ENCODE measurements around the gene PARL. TPM values are rescaled to one million over a fixed set of nuclear protein-coding genes. Genes with fewer than 3 reads are reported as not detected.

Gene PARL
- 25.0 TPM for total RNA-seq

DNA sequence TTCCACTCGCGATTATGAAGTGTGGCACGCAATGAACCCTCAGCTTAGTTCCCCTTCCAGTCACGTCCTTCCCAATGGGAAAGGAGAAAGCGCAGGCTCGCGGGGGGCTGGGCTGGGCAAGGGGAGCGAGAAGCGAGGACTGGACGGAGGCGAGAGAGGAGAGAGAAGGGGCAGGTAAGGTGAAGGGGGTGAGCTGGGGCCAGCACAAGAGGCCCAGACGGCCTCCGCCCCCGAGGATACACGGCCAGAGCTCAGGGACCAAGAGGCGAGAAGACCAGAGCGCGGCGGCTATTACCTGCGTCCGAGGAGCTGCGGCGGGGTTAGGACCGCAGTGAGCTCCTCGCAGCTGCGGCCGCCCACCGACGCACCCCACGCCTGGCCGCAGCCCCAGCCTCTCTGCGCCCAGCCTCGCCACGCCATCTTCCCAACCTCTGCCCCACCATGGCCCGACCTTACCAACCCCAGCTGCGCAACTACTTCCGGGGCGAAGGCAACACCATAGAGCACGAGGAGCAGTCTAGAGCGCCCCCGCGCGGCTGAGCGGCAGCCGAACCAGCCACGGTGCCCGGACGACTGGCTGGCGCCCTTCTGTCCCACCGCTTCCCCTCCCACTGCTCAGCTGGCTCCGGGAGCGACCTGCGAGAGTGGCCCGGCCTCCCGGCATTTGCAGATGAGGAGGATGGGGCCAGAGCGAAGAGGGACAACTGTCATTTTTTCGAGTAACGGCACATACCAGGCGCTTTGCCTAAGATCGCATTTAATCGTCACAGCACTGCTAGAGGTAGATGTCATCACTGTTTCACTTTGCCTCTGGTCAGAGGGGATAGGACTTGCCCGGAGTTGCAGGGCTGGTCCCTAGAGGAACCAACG lies at the start of gene PARL:
Gene PARL (minus strand): TSS at position 454 of the 870 bp plus-strand sequence. CDS start 34 bp downstream, at position 420.
- peak; percentile 91 to 96 (median 94) for DNase-seq (ENCODE audit: low read depth in 2 of 3, low spot score in 2 of 3)

DNA sequence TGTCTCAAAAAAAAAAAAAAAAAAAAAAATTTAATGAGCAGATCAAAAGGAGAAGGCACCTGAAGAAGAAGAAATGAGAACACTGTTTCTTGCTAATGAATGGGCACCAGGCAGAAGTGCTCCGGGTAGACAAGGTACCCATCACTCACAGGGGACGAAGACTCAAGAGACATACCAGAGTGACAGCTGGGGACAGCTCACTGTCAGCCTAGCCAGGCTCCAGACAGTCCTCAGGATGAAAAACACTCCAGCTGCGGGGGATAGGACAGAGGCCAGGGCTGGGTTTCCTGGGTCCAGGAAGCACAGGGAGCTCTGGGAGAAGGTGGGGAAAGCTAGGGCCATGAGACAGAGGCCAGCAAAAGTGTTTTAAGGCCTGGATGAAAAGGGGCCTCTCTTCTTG lies 48.5 kb upstream of the PARL start:
- DNase-seq (ENCODE audit: low read depth in 2 of 3, low spot score in 2 of 3), result no peak

GRCh38 chr3:183931881-183932280 lies 47.2 kb upstream of the PARL start:
- no peak for DNase-seq (ENCODE audit: low read depth in 2 of 3, low spot score in 2 of 3)

DNA sequence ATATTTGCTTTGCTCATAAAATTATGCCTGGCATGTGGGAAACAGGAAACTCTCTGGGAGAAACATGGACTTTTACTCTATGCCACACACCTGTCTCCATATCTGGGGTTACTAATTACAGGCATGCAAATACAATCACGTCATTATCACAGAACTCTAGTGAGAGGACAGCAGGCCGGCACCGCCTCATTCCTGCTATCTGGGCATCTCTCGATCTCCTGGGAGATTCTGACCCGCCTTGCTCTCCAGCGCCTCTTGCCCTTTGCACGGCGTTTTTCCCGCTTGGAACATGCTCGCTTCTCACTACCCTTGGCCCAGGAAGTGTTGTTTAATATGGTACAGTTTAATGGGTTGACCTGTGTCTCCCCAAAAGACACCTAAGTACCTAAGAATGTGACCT lies 45.4 kb upstream of the PARL start:
- no peak for DNase-seq (ENCODE audit: low read depth in 2 of 3, low spot score in 2 of 3)

DNA sequence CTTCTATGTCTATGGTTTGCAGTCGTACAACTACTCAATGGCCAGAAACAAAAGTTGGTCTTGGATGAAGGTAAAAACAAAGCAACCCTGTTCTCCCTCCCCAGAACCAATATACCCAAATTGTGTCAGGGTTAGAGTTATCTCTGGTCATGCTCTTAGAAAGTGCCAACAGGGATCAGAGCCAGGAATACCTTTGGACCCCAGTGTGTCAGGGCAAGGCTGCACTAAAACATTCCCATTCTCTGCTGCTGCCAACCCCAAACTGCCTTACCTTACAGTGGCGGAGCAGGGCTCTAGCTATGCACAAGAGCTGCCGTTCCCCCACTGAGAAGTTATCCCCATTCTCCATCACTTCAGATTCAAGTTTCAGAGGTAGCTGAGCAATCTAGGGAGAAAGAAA lies 42.4 kb upstream of the PARL start:
- DNase-seq (ENCODE audit: low read depth in 2 of 3, low spot score in 2 of 3), result no peak

- DNase-seq (ENCODE audit: low read depth in 2 of 3, low spot score in 2 of 3), result no peak
These were observed 40.3 kb upstream of the PARL start for GRCh38 chr3:183924956-183925355.

DNA sequence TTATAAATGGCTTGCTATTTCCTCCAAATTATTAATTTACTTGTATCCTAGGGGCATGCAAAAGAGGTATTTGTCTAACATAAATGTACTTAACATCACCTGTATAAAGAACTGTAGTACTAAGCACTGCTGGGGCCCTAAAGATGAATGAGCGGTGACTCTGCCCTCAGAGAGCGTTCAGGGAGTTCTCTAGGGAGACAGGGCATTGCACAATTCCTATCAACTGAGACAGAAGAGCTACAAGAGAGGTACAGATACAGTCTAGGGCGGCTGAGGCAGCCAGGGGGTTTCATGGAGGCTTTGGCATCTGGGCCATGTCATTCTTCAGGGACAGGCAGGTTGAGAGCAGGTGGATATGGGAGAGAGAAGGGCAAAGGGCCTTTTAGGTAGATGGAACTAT lies 39.9 kb upstream of the PARL start:
- no peak for DNase-seq (ENCODE audit: low read depth in 2 of 3, low spot score in 2 of 3)

DNA sequence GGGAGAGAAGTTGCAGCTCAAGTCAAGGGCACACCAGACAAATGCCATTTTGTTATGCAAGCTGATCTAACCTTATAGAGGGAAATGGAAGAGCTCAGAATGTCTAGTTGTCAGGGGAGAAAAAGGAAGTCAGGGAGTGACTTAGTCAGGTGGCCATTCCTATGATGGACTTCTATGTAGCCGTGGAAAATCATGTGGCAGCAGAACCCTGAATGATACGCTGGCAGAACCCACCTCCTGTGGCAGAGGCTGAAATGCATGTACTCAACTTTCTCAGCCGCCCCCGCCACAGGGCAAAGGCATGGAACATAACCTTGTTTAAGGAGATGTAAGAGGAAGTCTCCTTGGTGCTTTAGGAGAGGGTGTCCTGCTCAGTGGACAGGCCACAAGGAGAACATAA lies 37.7 kb upstream of the PARL start:
- no peak for DNase-seq (ENCODE audit: low read depth in 2 of 3, low spot score in 2 of 3)

GRCh38 chr3:183921096-183921495 lies 36.4 kb upstream of the PARL start:
- DNase-seq (ENCODE audit: low read depth in 2 of 3, low spot score in 2 of 3), result no peak

DNA sequence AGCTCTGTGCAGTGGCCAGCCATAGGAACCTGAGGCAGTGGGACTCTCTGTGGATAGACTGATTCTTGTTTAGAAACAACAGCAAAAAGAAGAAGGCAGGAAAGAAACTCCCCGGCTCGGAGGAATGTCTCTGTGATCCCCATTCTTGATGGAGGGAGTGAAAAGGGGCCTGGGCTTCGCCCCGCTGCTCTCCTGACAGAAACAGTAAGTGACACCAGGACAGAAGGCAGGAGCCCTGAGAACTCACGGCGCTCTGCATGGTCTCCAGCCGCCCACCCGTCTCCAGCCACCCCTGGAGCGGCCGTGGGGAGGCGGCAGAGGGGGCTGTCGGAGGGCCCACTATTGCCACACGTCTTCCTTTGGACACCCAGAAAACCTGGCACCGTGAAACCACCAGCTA lies 35.7 kb upstream of the PARL start:
- DNase-seq (ENCODE audit: low read depth in 2 of 3, low spot score in 2 of 3), result no peak

DNA sequence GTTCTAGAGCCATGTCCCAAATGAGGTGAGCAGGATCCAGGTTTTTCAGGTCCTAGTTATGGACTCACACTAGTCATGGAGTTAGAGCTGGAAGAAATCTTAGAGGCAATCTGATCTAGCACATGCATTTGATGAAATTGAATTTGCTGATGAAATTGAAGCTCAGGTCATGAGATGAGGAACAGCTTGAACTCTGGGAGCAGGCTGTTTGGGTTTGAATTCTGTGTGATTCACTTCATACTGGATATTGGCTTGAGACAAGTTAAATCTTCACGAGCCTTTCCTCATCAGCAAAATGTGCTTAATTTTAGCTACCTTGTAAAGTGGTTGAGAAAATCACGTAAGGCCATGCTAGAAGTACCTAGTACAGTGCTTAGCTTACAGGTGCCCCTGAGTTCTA lies 33.5 kb upstream of the PARL start:
- DNase-seq (ENCODE audit: low read depth in 2 of 3, low spot score in 2 of 3), result no peak

- DNase-seq (ENCODE audit: low read depth in 2 of 3, low spot score in 2 of 3), result no peak
These were observed 33.1 kb upstream of the PARL start for GRCh38 chr3:183917776-183918175.

DNA sequence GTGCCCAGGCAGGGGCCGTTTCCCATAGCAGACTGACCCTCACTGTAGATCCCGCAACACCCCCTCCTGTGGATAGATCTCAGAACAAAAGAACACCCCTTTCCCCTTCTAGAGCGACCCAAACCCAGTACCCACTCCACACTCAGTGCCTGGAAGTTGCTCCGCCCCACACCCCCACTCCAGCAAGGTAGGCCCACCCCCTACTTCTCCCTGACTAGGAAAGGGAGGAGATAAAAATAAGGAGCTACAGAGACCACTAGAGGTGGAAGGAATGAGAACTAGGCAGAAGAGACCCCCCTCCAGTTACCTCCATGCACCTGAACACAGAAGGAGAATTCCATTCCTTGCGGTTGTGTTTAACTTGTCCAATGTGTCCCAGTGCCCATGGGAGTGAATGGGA lies 30.2 kb upstream of the PARL start:
- no peak for DNase-seq (ENCODE audit: low read depth in 2 of 3, low spot score in 2 of 3)

DNA sequence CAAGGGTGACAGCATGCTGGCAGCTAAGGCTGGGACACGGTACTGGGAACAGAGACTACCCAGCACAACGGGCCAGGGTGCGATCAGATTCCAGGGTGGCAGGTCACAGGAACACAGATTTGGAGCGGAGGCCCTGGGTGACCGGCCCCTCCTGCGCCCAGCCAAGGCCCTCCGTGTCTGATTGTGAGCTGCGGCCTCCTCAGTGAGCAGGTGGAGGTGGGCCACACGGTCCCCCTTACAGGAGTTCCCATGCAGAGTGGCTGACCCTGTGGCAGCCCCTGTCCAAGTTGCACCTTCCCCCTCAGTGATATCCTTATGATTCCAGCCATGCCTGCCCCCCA lies 28.9 kb upstream of the PARL start:
- no peak for DNase-seq (ENCODE audit: low read depth in 2 of 3, low spot score in 2 of 3)

GRCh38 chr3:183912895-183913579 lies 28.4 kb upstream of the PARL start:
- no peak for DNase-seq (ENCODE audit: low read depth in 2 of 3, low spot score in 2 of 3)

GRCh38 chr3:183911763-183912506 lies 27.3 kb upstream of the PARL start:
- DNase-seq (ENCODE audit: low read depth in 2 of 3, low spot score in 2 of 3), result no peak

DNA sequence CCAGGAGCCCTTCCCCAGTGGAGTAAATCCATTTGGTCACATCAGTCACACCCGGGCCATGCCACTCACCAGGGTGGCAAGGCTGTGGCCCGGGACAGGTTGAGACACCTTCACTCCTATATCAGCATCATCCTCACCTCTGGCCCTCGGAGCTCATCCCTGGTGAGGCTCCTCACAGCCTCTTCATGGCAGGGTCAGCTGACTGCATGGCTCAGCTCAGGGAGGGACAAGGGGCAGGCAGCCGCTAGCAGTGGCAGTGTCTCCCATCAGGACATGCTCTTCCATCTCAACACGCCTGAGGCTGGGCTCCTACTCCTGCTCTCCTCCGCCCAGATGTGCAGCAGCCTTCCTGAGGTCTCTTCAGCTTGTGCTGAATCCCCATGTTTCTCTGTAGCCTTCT lies 26.4 kb upstream of the PARL start:
- no peak for DNase-seq (ENCODE audit: low read depth in 2 of 3, low spot score in 2 of 3)

DNA sequence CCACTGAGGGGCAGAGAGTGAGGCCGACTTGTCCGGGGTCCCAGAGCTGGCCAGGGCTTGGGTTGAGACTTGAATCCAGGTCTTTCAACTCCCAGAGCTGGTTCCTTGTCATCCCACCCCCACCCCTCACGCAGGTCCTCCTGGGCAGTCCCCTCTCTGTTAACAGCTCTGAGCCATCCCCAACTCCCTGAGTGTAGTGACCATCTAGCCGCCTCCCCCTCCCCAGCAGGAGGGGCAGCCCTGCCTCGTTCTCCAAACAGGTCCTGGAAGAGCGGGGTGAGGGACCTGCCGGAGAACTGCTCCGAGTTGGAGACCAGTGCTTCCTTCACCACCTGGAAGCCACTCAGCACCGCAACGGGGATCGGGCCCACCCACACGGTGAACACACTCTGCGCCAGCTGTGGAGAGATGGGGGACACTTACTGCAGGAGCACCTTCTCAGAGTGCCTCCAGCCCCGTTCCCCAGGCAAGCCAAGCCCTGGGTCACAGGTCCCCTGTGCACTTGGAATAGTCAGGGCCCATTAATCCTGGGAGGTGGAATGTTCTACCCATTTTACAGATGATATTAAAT lies 24.4 kb upstream of the PARL start:
- no peak for DNase-seq (ENCODE audit: low read depth in 2 of 3, low spot score in 2 of 3)

- no peak for DNase-seq (ENCODE audit: low read depth in 2 of 3, low spot score in 2 of 3)
These were observed 23.2 kb upstream of the PARL start for GRCh38 chr3:183907911-183908331.

DNA sequence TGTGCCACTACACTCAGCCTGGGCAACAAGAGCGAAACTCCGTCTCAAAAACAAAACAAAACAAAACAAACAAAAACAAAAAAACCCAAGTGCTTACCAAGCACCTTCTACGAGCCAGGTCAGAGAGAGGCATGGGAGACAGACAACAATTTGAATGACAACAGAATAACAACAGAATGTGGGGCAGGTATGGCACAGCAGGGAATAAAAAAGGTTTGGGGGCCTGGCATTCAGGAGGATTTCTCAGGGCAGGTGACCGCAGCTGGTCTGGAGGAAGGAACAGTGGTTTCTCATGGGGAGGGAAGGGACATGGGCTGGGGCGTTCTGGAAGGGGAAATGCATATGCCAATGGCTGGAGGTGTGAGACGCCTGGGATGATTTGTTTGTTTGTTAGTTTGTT lies 22.5 kb upstream of the PARL start:
- no peak for DNase-seq (ENCODE audit: low read depth in 2 of 3, low spot score in 2 of 3)

DNA sequence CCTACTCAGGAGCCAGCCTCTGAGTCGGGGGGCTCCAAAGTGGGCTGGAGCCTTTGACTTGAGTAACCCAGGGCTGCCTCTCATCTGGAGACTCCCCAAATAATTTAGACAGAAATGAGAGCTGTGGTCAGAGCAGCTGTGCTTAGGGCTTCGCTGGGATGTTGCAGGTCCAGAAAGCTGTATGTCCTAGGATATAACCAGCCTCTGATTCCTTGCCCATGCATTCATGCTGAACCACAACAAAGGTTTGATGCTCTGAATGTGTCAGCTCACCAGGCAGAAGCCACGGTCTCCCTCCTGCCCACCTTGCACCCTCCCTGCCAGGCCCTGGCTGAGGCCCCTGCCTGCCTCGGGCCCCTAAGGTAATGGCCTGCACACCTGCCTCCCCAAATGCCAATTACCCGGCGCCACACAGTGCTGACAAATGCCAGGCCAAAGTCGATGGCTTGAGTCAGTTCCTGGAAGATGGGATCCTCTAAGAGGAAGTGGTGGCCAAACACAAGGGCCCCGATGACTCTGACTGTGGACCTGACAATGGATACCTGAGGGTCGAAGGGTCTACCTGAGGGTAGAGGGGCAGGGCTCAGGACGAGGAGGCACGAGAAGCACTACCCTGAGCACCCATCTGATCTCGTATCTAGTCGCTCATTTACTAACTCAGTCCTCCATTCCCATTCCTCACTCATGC lies 21.7 kb upstream of the PARL start:
- DNase-seq (ENCODE audit: low read depth in 2 of 3, low spot score in 2 of 3), result no peak

Measured in hematopoietic multipotent progenitor cell (in vitro differentiated cells).